Cardiac fibroblast (primary cell): ENCODE measurements around the gene PATJ.
"Not testable (repeated sequence)": the region's sequence is repeated elsewhere in the genome, so short reads cannot be mapped to it uniquely, and the experiment has no call there.

ENCODE experiments used
- DNase-seq, 2 donors: peaks; one replicate each; pipeline versions ENCODE4 v3.0.0 to v3.0.0-alpha.2; 2010; ENCODE audit warnings: low read depth in 2 of 2
- H3K4me3 ChIP-seq, 2 donors: replicated peaks in 1 of 2; 1 replicate in 1 of 2; 2 replicates in 1 of 2; pipeline ENCODE4 v1.5.1; 2011; ENCODE audit warnings: low read depth in 2 of 2, low read length in 2 of 2, mild to moderate bottlenecking in 2 of 2, moderate library complexity in 1 of 2
- TF ChIP-seq, protein P1 (sequence below): IDR thresholded peaks from one replicate; pipeline ENCODE4 v1.5.1; 2011; ENCODE audit warnings: low read depth, mild to moderate bottlenecking, low read length, inconsistent platforms

PATJ gene

GRCh38 chr1:61724506-61724812, 17.8 kb upstream of the PATJ start:
- peak overlapping the region; percentile 70 to 100 for H3K4me3 ChIP-seq
- peak in 1 of 2 donors; percentile 13 for DNase-seq
- TF ChIP-seq, protein P1, sequence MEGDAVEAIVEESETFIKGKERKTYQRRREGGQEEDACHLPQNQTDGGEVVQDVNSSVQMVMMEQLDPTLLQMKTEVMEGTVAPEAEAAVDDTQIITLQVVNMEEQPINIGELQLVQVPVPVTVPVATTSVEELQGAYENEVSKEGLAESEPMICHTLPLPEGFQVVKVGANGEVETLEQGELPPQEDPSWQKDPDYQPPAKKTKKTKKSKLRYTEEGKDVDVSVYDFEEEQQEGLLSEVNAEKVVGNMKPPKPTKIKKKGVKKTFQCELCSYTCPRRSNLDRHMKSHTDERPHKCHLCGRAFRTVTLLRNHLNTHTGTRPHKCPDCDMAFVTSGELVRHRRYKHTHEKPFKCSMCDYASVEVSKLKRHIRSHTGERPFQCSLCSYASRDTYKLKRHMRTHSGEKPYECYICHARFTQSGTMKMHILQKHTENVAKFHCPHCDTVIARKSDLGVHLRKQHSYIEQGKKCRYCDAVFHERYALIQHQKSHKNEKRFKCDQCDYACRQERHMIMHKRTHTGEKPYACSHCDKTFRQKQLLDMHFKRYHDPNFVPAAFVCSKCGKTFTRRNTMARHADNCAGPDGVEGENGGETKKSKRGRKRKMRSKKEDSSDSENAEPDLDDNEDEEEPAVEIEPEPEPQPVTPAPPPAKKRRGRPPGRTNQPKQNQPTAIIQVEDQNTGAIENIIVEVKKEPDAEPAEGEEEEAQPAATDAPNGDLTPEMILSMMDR = no peak

GRCh38 chr1:61724813-61725694, 17.2 kb upstream of the PATJ start, which contains the start of gene TM2D1:
Gene TM2D1, minus strand, starts transcription at chr1:61725141. Its CDS starts 21 bp downstream, at chr1:61725120.
- peak; percentile 89 to 91 for DNase-seq

DNA sequence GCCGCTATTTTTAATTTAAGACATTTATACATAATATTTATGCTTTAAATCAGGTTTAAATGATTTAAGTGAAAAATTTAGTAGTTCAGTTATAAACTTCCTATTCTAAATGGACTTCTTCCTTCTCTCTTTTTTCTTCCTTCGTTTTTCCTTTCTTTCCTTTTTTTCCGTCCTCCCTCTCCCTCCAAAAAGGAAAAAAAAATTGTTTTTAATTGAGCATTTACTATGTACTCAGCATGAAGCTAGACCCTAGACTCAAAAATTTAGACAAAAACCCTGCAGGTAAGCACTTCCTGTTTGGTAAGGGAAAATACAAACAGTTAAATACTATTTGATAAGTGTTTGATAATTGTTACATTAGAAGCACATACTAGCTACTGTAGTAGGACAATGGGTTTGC, 14.7 kb upstream of the PATJ start:
- no peak for DNase-seq
- H3K4me3 ChIP-seq = no peak overlapping the region
- TF ChIP-seq, protein P1 = no peak

More at GRCh38 chr1:61724813-61725694, 17.2 kb upstream of the PATJ start, which contains the start of gene TM2D1:
- peak within 1 kb of the TSS; percentile 70 to 100 for H3K4me3 ChIP-seq
- TF ChIP-seq, protein P1 = no peak

DNA sequence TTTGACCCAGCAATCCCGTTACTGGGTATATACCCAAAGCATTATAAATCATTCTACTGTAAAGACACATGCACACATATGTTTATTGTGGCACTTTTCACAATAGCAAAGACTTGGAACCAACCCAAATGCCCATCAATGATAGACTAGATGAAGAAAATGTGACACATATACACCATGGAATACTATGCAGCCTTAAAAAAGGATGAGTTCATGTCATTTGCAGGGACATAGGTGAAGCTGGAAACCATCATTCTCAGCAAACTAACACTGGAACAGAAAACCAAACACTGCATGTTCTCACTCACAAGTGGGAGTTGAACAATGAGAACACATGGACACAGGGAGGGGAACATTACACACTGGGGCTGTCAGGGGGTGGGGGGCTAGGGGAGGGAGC, 11.6 kb upstream of the PATJ start:
- DNase-seq, H3K4me3 ChIP-seq: not testable (repeated sequence)

DNA sequence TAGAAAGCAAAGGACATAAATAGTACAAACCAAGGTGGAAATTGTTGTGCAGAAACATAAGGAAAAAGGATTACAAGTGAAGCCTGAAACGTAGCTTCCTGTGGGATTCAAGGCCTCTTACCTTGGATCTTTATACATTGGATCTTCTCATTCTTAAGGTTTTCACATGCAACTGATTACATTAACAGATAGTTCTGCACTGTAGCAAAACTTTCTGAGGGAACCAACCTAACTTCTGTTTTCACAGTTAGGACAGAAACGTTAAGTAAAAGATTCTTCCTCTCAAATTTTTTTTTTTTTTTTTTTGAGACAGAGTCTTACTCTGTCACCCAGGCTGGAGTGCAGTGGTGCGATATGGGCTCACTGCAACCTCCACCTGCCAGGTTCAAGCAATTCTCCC, 9.6 kb upstream of the PATJ start:
- TF ChIP-seq, protein P1 = no peak
- no peak overlapping the region for H3K4me3 ChIP-seq
- DNase-seq = no peak

- no peak for DNase-seq
- TF ChIP-seq, protein P1 = no peak
- H3K4me3 ChIP-seq = no peak overlapping the region
Observed at GRCh38 chr1:61740751-61741700, 1.3 kb upstream of the PATJ start.
